HG03045 (cell line): ENCODE measurements around the gene CCDC24.

Experiments used
- ATAC-seq: cut with Tn5 transposase; IDR thresholded peaks from one replicate; pipeline ENCODE4 v1.9.1; 2021; ENCODE audit warnings: mild to moderate bottlenecking, moderate library complexity; ENCODE audit not compliant: unreplicated experiment

The CCDC24 gene

DNA sequence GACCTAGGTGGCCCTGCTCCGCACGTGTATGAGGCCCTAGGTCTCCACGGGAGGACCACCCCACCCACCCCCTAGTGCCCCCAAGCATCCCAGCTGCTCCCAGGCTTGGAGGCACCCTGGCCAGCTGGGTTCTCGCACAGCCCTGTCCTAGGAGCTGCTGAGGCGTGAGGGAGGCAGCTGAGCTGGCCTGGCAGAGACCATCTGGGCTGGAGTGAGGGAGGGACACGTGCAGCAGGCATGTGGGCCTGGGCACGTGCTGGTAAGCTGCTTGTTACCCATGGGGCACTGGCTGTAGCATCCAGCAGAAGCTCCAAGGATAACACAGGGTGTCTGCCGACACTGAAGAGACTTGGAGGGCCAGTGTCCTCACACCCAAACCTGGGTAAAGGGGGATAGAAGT lies 29.8 kb downstream of the CCDC24 start:
- ATAC-seq = no peak

- ATAC-seq = no peak
Observed at GRCh38 chr1:44021581-44022321, 30.4 kb downstream of the CCDC24 start.

- ATAC-seq = no peak
Observed at GRCh38 chr1:44024031-44024902, 32.9 kb downstream of the CCDC24 start.

- no peak for ATAC-seq
Observed at GRCh38 chr1:44024903-44025525, 33.6 kb downstream of the CCDC24 start.

DNA sequence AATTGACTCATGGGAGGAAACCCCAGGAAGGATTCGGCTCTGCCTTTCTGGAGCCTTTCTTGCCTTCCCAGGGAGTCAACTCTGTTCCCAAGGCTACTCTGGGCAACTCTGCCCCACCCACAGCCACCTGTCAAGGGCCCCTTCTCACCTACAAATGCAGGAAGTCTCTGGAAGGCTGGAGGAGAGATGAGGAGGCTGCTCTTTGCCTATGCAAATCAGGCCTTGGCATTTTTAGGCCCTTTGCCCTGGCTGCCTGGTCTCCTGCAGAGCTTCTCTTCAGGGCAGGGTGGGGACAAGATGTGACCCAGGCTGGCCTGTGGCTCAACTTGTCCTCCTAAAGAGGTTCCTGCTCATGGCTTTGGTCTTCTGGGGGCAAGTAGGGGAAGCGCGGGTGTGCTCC lies 34.4 kb downstream of the CCDC24 start:
- ATAC-seq = no peak

GRCh38 chr1:44027320-44027719 lies 35.9 kb downstream of the CCDC24 start:
- no peak for ATAC-seq

DNA sequence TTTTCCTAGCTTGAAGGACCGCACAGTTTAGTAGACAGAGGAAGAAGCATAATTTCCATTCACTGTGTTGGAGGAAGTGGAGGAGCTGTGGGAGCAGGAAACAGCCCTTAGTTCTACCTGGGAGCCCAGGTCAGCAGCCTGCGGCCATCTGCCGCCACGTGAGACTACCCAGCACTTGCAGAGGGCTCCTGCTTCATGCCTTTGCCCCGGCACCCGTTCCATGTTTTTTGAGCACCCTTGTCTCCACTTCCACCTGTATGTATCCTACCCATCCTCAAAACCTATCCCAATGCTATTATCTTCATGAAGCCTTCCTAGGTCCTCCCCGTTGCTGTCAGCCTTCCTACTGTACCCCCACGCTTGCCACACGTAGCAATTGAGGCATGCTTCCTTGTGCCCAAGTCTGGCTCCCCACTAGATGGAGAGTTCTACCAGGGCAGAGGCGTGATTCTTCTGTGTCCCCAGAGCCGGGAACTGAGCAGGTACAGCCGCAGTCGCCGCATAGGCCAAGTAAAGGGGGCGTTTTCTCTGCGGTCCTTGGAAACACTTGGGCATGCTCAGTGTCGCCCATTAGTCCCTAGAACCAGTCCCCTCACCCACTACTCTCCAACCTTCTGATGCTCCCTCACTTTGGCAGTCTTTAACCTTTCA lies 38.0 kb downstream of the CCDC24 start:
- ATAC-seq = peak; percentile 23

GRCh38 chr1:44029911-44030604 lies 38.7 kb downstream of the CCDC24 start:
- peak; percentile 75 for ATAC-seq

DNA sequence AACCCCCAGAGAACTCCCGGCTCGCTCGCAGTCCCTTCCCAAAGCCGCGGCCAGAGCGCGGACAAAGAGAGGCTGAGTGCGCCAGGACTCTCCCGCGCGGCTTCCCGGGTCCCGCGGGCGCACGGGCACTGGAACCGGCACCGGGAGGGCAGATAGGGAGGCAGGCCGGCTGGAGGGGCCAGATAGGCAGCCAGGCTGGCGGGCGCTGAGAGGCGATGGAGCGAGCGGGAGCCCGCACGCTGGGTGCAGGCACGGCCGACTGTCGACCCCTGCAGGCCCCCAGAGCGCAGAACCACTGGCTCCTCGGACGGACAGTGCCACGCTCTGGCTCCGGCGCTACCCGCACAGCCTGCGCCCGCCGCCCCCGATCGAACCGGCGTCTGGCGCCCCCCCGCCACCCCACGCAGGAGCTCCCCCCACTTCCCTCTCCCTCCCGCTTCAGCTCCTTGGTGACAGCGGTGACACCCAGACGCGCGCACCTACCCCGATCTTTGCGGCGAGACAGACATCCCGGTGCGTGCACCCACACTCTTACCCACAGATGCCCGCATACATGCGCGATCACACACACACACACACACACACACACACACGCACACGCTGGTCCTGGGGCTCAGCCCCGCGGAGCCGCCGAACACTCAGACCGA lies 39.3 kb downstream of the CCDC24 start:
- ATAC-seq = peak; percentile 20

DNA sequence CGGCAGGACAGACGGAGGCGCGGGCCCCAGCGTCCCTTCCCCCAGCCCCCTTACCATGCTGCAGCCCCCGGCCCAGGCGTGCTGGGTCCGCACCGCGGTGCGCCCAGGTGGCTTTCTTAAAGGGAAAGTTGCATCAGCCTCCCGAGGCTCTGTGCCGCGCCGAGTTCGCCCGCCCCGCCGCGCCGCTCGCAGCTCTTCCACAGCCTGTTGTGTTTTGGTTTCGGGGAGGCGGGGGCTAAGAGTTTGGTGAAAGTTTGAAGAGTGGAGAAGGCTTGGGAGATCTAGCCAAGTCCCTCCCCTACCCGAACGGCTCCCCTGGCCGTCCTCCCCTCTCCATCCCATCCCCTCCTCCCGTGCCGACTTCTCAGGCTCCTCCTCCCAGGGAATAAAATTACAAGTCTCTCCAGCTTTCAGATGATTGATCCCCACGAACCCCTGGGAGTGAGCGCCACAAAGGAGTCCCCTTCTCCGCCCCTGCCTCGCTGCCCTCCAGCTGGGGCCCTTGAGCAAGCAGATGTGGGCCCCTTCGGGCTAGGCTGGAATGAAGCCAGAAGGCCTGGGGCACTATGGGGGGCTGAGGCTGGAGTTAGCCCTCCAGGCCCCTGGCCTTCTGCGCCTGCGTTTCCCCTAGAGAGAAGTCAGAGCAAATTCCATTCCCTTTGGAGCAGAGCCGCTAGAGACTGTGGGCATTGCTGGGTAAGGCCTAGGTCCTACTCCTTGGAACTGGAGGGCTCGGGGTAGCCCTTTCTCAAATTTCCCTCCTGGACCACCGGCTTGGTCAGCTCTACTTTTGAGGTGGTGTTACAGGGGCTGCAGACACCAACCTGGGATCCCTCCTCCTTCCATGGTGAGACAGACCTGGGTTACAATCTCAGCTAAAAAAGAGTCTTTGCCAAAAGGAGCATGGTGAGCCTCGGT lies 40.1 kb downstream of the CCDC24 start, which contains the start of gene SLC6A9:
TSS of gene SLC6A9 (minus strand) at position 211 of the 918 bp plus-strand sequence. CDS start 7,185 bp downstream, outside the sequence.
- no peak for ATAC-seq

DNA sequence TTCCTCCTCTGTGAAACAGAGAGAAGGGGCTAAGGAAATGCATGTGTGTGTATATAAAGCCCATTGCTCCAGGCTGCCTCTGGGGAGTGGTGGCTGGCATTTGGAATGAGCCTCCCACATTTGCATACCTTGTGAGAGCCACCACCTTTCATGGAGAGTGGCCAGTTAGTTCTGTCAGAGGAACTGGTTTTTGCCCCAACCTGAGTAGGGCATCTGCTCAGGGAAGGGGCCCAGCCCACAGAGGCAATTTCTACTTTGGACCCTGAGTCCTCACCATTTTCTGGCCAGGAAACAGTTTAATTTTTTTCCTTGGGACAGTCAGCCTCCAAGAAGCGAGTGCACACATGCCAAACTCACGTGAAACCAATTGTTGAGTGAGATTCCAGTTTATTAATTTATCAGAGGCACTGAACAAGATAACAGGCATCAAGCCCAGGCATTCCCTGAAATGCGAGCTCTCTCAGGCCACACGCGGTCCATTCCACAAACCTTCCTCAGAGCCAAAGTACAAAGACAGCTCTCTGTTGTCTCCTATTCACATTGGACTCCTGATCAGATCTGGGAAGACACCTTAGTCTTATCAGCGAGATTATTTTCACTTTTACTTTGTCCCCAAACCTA lies 40.9 kb downstream of the CCDC24 start:
- no peak for ATAC-seq

GRCh38 chr1:44033041-44033575 lies 41.7 kb downstream of the CCDC24 start:
- ATAC-seq = no peak

- no peak for ATAC-seq
Observed at GRCh38 chr1:44033756-44034155, 42.4 kb downstream of the CCDC24 start.

DNA sequence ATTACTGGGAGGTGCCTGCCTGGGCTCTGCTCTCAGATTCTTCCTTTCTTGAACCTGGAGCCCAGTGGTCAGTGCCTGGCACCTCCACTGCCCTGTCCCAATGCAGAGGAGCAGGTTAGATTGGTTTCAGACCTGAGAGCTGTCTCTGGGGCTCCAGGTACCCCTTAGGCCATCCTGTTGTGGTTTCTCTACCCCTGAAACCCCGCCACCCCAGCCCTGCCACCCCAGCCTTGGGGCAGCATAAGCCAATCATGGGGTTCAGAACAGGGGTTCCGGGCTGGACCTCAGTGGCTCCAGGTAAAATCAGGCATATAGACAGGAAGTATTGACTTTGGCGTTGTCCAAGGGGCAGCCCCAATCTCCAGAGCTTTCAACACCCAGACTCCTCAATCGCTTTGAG lies 43.0 kb downstream of the CCDC24 start:
- no peak for ATAC-seq

GRCh38 chr1:44034976-44035716 lies 43.7 kb downstream of the CCDC24 start:
- ATAC-seq = no peak

DNA sequence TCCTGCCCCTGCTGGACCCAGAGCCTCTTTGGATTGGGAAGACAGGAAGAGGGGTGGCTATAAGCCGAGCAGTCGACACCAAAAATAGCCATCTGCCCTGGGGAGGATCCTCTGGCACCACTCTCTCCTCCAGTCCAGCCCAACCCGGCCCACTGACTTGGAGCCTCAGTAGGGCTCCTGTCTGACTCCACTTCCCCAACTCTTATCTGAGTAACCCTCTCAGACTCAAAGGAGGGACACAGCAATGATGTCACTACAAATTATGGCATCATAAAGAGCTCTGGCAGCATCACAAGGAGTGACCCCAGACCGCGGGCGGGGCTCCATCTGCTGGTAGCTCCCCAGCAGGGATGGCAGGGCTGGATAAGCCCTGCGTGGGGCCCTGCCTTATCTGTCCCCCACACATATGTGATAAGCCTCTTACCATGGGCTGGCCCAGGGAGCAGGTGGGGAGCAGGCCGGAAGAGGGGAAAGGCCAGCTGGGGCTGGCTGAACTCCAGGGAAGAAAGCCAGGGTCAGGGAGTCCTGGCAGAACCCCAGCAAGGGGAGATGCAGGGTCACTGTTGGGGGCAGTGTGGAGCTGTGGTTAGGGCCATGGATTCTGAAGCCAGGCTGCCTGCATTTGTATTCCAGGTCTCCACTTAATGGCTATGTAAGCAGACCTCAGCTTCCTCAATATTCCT lies 44.5 kb downstream of the CCDC24 start:
- no peak for ATAC-seq
